ENCODE results near the gene INPP5A.

DNA sequence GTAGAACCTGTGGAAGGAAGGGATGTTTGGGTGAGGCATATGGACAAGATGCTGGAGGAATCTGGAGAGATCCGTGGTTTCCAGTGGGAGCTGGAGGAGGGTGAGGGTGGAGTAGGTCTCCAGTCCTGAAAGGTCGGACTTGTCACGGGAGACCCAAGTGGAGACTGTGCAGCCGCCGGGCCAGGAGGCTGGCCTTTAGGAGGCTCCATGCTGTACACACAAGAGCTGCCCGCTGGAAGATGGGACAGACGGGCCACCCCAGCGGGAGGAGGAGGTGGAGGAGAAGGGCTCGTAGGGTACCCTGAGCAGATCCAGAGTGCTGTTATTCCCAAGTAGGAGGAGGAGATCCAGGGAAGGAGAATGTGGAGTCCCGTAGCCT lies 141.6 kb downstream of the INPP5A start:
- TF ChIP-seq, protein P1, sequence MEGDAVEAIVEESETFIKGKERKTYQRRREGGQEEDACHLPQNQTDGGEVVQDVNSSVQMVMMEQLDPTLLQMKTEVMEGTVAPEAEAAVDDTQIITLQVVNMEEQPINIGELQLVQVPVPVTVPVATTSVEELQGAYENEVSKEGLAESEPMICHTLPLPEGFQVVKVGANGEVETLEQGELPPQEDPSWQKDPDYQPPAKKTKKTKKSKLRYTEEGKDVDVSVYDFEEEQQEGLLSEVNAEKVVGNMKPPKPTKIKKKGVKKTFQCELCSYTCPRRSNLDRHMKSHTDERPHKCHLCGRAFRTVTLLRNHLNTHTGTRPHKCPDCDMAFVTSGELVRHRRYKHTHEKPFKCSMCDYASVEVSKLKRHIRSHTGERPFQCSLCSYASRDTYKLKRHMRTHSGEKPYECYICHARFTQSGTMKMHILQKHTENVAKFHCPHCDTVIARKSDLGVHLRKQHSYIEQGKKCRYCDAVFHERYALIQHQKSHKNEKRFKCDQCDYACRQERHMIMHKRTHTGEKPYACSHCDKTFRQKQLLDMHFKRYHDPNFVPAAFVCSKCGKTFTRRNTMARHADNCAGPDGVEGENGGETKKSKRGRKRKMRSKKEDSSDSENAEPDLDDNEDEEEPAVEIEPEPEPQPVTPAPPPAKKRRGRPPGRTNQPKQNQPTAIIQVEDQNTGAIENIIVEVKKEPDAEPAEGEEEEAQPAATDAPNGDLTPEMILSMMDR (conservative IDR thresholded peaks at IDR 0.05): no peak
- no peak for TF ChIP-seq ZFX (IDR thresholded peaks at IDR 0.05)
